HG02678 (cell line): ENCODE measurements around the gene MRPS34.
"Not testable (repeated sequence)": the region's sequence is repeated elsewhere in the genome, so short reads cannot be mapped to it uniquely, and the experiment has no call there.

ENCODE experiments used
- ATAC-seq: cut with Tn5 transposase; IDR thresholded peaks from one replicate; pipeline ENCODE4 v1.9.1; 2021; ENCODE audit warnings: mild to moderate bottlenecking, moderate library complexity; ENCODE audit not compliant: unreplicated experiment

Gene MRPS34

GRCh38 chr16:1757714-1758461, 15.0 kb downstream of the MRPS34 start:
- ATAC-seq, result no peak

DNA sequence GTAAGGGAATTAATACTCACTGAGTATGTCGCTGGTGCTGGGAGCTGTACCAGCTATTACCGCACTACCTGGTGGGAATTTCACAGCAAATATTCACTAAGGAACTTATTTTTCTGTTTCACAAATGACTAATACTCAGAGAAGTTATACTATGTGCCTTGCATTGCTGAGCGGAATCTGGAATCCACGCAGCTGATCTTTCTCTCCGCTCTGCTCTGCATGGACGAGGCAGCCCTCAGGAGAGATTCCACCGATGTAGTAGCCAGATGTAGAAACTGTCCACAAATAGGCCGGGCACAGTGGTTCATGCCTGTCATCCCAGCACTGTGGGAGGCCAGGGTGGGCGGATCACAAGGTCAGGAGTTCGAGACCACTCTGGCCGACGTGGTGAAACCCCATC, 18.7 kb downstream of the MRPS34 start:
- ATAC-seq, result no peak

DNA sequence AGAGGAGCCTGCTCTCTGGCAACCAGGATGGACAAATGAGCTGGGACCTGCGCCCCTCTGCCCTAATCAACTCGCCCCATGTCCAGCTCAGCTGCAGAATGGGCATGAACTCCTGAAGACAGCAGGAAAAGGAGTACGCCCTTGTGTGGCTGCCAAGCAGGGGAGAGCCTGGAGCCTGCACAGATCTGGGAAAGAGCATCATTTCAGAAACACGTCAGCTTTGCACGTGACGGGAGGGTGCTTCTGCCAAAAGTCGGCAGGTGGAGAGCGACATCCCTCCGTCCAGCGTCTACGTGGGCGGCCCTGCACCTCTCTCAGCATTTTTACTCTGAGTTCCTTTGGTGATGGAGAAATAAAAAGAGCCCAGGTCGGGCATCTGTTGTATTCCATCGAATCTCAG, 20.1 kb downstream of the MRPS34 start:
- ATAC-seq, result no peak

DNA sequence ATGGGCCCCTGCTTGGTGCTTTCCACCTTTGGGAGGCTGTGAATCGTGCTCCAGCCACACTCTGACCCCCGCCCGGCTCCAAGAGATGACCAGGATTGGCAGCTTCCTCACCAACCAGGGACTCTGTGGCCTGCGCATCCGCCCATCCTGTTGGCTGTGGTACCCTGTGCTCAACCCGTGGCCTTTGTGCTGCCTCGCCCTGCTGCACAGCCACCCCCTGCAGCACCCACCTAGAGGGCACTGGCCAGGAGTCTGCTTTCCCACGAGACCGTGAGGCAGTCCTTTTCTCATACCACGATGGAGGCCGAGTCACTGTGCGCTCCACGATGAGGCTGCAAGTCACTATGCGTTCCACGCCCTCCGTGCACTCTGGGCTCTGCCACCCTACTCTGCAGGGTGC, 21.0 kb downstream of the MRPS34 start:
- no peak for ATAC-seq

DNA sequence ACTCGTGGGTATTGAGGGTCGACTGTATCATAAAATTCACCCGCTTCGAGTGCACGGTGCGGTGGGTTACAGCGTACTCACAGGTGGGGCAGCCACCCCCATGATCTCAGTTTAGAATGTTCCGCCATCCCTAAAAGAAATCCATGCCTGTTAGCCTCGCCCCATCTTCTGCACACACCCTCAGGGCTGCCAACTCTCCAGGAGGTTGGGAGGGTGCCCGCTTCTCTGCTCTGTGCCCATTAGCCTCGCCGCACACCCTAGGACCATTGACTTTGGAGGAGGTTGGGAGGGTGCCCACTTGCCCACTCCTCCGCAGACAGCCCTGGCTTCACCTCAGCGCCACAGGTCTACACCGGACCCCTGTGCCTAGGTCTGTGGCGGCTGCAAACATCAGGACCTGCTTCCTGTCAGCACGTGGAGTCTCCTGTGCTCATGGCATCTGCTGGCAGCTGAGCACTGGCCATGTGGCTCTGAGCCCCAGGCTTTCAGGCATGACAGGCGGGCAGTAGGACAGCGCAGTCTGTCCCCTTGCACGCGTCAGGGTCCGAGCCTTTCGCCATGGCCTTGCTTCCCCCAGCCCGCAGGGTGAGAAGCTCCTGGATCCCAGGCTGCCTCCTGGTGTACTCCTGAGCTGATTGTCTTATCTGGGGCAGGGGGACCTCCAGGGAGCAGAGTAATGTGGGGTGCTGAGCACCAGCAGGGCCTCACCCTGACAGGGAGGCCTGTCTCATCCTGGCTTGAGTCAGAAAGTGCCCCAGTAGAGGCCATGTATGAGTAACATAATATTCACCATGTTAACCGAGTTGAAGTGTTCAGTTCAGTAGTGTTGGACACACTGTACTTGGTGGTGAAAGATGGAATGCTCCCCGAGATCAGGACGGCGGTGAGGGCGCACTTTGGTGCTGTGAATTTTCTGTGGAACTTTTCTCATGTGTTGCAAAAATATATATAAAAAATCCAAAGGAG, 23.5 kb downstream of the MRPS34 start:
- ATAC-seq, result no peak

- no peak for ATAC-seq
These were observed 25.0 kb downstream of the MRPS34 start for GRCh38 chr16:1747934-1748333.

DNA sequence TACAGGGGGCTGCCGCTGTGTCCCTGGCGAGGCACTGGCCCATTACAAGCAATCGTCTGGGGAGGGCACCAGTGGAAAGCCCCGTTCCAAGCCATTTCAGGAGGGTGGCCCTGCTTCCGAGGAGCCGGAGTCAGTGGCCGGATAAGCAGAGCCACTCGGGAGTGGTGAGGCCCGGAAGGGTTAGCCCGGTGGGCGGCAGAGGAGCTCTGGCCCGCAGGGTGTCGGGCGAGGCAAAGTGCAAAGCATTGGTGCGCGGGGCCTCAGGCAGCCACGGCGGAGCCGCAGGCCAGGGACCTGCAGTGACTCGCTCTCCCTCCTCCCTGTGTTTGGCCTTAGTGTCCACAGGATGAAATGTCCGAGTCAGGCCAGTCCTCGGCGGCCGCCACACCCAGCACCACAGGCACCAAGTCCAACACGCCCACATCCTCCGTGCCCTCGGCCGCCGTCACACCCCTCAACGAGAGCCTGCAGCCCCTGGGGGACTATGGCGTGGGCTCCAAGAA, 26.2 kb downstream of the MRPS34 start:
- ATAC-seq, result no peak

GRCh38 chr16:1745900-1746692, 26.8 kb downstream of the MRPS34 start:
- ATAC-seq, result no peak

DNA sequence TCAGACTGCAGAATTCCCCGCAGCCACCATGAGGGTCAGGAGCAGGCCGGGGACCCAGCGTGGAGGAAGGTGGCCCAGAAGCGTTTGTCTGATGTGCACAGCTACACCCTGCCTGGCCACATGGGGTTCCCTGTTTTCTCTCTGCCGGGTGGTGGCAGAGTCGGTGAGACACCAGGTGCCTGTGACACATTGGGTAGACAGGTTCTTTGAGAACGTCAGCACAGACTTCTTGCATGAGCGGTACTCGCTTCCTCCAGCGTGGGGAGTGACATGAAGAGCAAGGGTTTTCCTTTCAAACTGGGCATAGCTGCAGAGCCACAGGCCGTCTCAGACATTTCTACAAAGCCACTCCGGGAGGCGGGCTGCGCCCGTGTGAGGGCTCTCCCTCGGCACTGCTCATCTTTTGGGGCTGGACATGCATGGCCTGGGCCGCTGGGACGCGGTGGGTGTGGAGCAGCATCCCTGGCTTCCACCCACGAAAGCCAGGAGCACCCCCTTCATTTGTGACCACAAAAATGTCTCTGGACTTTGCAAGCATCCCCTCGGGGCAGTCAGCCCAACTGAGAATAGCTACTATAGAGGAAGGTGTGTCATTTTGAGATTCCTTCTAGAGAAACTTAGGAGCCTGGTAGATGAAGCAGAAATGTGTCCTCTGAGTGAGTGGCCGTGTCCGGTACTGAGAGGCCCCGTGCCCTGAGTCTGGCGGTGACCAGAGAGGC, 27.6 kb downstream of the MRPS34 start:
- no peak for ATAC-seq

DNA sequence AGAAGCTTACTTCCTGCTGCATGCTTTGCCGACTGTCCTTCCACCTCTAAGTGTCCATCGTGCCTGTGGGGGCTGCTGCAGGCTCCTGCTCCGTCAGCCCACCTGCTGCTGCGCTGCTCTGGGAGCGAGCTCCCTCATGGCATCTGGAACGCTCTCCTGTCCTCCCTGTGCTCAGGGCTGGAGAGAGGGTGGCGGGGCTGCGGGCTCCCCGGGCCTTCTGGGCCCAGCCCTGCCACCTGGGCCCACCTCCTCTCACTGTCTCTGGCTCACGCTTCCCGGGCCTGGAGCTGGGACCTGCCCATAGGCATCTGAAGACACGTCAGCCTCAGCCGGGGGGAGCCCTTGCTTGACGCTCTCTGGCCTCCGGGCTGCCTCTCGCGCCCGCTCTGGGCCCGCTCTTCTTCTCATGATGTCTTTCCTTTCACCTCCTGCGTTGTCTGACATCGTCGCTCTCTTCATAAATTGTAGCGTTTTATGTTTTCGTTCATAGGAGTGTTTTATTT, 28.5 kb downstream of the MRPS34 start:
- ATAC-seq, result no peak

DNA sequence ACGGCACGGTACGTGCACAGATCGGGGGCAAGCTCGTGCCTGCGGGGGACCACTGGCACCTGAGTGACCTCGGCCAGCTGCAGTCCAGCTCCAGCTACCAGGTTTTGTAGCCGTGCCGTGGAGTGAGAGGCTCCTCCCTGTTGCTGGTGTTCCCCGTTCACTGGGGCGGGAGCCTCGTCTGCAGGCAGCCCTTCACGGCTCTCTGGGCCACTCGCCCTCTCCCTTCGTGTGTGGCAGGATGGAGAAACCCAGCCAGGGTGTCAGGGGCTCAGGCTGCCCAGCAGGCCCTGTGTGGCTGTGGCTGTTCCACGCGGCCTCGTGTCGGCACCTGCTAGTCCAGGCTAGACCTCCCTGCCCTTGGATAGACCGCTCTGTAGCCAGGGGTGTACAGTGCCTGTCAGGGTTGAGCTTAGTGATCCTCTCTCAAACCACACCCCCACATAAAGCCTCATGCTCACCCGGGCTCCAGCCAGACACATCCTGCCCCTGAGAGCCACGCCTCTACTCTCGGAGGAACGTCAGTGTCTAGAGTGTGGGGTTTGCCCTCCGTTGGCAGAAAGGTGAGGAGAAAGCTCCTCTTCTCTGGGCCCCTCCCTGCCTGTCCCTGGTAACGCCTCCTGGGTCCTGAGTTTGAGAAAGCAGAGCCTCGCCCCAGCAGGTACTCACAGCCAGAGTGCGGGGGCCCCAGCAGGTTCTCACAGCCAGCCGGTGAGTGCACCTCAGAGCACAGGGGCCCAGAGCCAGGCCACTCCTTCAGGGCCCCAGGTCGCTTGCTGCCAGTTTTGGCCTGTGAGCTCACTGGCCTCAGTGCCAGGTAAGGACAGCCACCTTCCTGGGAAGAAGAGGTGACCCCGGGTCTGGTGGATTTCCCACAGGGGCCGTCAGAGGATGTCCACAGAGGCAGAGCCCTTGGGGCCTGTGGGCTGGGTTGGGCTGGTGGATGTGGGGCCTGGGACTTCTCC, 29.3 kb downstream of the MRPS34 start:
- ATAC-seq, result no peak

- no peak for ATAC-seq
These were observed 31.3 kb downstream of the MRPS34 start for GRCh38 chr16:1741553-1742165.

DNA sequence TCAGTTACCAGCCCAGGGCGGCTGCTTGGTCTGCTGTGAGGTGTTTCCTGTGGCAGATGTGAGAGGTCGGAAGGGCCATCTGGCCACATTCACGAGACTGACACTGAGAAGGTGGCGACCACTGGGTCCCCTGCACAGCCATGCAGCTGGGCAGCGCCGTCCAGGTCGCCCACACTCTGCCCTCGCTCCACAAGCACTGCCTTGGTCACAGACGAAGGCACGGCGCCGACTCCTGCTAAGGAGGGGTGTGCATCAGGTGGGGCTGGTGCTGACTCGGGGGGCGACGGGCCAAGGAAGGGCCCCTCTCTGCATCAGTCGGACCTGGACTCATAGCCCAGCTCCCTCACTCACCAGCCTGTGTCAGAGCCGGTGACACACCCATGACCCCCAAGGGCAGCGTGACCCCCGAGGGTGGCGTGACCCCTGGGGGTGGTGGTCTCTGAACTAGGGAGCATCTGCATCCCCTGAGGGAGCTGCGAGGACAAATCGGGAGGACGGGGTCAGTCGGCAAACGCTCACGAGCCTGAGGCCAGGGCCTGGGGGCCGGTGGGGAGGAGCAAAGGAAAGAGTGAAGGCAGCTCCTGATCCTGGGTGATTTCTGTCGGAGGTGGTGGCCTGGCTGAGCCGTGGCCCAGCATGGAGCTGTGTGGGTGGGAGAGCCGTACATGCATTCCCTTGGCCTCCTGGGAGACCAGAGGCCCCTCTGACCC, 32.0 kb downstream of the MRPS34 start:
- ATAC-seq, result no peak

- ATAC-seq, result no peak
These were observed 32.7 kb downstream of the MRPS34 start for GRCh38 chr16:1740234-1740633.

- no peak for ATAC-seq
These were observed 38.1 kb downstream of the MRPS34 start for GRCh38 chr16:1734816-1735215.

DNA sequence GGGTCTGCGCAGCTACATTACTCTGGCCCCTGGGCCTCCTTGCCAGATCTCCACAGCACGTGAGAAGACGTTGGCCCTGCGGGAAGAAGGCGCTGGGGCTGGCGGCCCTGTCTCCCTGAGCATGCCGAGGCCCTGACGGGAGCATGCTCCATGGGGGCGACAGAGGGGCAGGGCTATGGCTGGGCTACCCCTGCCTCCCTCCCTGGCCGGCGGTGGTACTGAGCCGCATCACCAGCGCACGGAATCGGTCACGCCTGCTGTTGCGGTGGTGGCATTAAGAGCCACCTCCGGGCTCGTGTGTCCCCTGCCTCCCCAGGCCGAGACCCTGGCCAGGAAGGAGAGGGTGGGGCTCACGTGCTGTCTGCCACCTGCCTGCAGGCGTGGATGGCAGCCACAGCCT, 38.8 kb downstream of the MRPS34 start:
- ATAC-seq, result no peak

DNA sequence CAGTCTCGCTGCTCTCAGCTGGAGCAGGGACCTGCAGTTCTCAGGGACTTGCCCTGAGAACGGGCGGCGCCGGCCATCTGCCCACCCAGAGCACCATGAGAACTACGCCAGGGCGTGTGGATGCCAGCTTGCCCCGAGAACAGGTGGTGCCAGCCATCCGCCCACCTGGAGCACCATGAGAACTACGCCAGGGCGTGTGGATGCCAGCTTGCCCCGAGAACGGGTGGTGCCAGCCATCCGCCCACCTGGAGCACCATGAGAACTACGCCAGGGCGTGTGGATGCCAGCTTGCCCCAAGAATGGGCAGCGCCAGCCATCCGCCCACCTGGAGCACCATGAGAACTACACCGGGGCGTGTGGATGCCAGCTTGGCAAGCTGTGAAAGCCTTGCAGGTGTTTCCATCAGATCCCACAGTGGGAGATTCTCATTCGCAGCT, 40.4 kb downstream of the MRPS34 start:
- ATAC-seq, result not testable (repeated sequence)

GRCh38 chr16:1732071-1732470, 40.9 kb downstream of the MRPS34 start:
- ATAC-seq, result no peak
